Adrenal gland (tissue), 5 donors: ENCODE data around the gene POU5F2.

Source experiments
- POLR2A ChIP-seq, 2 donors: fragments of 450-650 bp; IDR thresholded peaks; one replicate each; pipeline ENCODE4 v1.6.1; 2017; ENCODE audit warnings: antibody characterized with exemption in 2 of 2, mild to moderate bottlenecking in 2 of 2, moderate library complexity in 1 of 2
- TF ChIP-seq, protein P1 (sequence below), 6 experiments: fragments of 450-650 bp in 4 of 6; fragments of 200-600 bp in 2 of 6; sonication (generic) in 1 of 6; IDR thresholded peaks; 1 replicate in 5 of 6; 2 replicates in 1 of 6; pipeline versions ENCODE4 v1.5.1 to v1.8.0; 2016 to 2021; ENCODE audit warnings: antibody characterized with exemption in 6 of 6, mild to moderate bottlenecking in 2 of 6, moderate library complexity in 1 of 6
- donor health status: DM: no; HTN: no; CAD: no.

DNA sequence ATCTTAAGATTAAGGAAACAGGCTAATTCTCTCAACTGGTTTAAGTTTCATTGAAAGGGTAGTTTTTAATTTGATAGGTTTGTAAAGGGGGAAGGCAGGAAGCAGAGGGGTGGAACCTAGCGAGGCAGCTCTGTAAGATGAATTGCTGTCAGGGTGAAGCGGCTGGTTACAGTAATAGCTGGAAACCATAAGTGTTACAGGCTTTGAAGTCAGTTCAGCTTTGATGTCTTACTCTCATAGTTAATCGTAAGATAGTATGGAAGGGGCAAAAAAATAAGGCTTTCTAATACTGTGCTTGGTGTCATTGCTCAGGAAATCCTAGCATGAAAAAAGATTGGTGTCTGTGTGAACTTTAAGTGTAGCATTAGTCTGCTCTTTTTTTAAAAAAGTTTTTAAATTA lies 20.3 kb downstream of the POU5F2 start:
- TF ChIP-seq, protein P1, sequence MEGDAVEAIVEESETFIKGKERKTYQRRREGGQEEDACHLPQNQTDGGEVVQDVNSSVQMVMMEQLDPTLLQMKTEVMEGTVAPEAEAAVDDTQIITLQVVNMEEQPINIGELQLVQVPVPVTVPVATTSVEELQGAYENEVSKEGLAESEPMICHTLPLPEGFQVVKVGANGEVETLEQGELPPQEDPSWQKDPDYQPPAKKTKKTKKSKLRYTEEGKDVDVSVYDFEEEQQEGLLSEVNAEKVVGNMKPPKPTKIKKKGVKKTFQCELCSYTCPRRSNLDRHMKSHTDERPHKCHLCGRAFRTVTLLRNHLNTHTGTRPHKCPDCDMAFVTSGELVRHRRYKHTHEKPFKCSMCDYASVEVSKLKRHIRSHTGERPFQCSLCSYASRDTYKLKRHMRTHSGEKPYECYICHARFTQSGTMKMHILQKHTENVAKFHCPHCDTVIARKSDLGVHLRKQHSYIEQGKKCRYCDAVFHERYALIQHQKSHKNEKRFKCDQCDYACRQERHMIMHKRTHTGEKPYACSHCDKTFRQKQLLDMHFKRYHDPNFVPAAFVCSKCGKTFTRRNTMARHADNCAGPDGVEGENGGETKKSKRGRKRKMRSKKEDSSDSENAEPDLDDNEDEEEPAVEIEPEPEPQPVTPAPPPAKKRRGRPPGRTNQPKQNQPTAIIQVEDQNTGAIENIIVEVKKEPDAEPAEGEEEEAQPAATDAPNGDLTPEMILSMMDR (IDR thresholded peaks at IDR 0.05): no peak
- no peak for TF ChIP-seq POLR2A (IDR thresholded peaks at IDR 0.05)
